Nucleus accumbens (tissue), 56 donors: ENCODE measurements around the gene GABRR3.
A peak's percentile ranks its signal among the peaks of the same experiment; 100 is the strongest.

Source experiments
- DNase-seq, 56 donors: peaks; one replicate each; lab custom pipeline; 2025; lab: John Stamatoyannopoulos, UW

Gene GABRR3

DNA sequence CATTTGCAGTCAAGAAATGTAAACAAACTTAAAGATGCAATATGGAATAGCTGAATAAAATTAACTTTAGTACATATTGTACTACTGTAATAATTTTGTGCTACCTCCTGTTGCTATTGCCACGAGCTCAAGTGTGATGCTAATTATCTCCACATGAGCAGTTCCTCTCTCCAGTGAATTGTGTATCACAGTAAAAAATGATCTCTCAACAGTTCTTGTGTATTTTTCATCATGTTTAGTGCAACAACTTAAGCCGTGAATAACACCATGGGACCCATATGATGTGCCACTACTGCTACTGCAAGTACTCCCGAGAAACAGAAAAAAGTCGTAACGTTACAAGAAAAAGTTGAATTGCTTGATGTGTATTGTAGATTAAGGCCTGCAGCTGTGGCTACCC lies 75.2 kb downstream of the GABRR3 start:
- no peak for DNase-seq

GRCh38 chr3:97958796-97959195 lies 76.3 kb downstream of the GABRR3 start:
- DNase-seq, result no peak

DNA sequence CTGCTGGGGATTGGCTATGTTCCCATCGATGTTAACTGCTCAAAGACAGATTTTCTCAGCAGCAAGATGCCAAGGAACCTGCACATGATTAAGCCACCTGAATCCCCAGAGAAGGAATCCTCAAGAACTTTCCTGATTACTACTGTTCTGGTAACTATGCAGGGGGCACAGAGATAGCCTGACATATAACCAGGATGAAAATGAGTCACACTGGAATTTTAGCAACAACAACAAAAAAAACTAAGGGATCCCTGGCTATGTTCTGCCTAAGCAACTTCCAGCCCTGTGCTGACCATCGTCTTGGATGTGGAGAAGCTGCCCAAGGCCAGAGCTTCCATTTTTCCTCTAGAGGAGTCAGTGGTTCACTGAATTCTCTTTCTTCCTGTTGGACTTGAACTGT lies 76.7 kb downstream of the GABRR3 start:
- DNase-seq, result no peak

- no peak for DNase-seq
Measured at GRCh38 chr3:97957617-97958311, 77.4 kb downstream of the GABRR3 start.

DNA sequence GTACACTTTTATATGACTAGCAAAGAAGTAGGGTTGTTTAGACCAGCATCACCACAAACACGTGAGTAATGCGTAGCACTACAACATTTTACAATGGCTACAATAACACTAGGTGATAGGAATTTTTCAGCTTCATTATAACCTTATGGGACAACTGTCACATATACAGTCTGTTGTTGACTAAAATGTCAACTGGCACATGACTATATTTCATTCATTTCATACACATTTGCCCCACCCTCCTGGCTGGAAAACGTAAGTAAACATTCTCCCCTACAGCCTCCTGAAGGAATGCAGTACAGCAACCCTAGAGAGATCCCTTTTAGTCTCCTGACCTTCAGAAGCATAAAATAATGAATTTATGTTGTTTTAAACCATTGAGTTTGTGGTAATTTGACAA lies 79.1 kb downstream of the GABRR3 start:
- DNase-seq, result no peak

DNA sequence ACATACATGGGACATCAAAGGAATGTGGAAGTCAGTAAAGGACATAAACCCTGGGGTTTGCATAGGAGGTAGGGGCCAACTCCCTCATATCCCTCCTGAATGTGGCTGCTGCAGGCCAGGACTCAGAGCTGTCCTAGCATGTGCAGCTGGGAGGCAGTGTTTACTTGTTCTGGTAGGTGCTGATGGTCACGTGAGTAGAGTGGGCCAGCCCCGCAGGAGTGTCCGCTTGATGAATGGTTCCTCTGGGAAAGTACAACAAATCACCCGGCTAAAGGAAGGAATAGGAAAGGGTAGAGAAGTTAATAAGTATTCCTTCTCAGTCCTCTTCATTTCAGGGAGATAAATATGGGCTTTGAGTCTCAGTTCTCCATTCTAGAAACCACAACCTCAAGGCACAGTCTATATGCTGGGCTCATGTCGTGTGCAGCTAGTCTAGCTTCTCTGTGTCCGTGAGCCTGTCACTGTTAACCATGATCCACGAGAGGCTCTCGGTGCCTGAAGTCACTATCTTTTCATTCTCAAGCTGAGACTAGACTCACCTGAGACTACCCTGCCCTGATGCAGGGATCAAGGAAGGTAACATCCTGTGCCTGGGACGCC lies 80.8 kb downstream of the GABRR3 start:
- DNase-seq, result no peak

- no peak for DNase-seq
Measured at GRCh38 chr3:97952872-97953271, 82.2 kb downstream of the GABRR3 start.

- no peak for DNase-seq
Measured at GRCh38 chr3:97952280-97952679, 82.8 kb downstream of the GABRR3 start.

DNA sequence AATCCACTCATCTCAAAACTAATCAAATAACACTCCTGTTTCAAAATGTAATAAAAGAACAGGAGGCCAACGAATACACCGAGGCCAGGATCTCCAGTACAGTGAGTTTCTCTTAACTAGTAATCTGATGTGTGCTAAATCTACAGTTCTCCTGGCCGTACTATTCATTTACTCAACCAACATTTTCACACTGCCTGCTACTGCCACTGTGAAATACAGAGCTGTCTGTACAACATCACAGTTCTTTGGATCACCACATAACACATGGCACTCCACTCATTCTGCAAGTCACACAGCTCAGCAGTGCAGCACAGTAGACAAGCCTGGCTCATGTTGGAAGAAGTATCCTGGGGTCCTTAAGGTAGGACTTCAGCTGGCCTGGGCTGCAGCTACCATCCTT lies 84.8 kb downstream of the GABRR3 start:
- DNase-seq, result no peak

DNA sequence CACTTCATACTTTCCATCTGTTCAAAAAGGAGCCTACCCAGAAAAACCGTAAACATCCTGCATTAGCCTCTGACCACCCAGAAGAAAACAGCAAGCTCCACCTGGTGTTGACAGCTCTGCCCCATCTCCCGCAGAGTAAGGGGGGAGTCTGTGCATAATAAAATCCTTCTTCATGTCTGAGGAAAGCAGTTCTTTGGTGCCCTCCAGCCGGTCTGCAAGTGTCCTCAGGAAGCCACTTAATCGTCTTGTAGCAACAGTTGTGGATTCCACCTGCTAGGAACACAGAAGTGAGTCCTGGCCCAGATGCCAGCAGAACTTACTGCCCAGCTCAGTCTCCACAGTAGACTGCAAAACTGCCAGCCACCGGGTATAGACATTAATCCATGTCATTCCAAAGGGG lies 85.4 kb downstream of the GABRR3 start:
- DNase-seq, result no peak

- no peak for DNase-seq
Measured at GRCh38 chr3:97949110-97949485, 86.0 kb downstream of the GABRR3 start.

DNA sequence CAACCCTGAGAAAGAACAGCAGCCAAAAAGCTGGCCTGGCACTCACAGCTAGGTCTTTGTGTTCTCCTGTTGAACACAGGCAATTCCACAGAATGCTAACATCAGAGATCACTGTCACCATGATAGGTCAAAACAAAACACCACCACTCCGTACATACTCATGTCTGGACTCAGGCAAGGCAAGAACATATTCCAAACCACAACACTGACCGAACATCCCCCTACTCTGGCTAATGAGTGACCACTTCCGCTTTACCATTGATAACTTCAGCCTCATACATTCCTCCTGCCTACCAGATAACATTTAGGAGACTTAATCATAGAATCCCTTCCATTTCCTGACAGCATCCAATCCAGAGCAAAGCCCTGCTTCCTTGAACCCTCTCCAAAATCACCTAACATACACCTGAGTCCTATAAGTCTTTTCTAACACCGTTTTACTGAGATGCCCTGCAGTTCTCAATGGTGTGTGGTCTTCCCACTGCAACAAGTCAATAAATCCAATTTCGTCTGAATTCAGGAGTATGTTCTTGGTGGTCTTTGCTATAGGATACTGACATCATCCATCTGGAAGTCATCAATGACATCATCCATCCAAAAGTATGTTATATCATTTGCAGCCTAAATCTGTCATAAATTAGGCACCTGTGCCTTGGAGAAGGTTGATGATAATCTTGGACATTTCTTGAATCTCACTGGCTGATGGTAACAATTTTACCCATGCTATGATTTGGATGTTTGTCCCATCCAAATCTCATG lies 86.6 kb downstream of the GABRR3 start:
- DNase-seq, result no peak

DNA sequence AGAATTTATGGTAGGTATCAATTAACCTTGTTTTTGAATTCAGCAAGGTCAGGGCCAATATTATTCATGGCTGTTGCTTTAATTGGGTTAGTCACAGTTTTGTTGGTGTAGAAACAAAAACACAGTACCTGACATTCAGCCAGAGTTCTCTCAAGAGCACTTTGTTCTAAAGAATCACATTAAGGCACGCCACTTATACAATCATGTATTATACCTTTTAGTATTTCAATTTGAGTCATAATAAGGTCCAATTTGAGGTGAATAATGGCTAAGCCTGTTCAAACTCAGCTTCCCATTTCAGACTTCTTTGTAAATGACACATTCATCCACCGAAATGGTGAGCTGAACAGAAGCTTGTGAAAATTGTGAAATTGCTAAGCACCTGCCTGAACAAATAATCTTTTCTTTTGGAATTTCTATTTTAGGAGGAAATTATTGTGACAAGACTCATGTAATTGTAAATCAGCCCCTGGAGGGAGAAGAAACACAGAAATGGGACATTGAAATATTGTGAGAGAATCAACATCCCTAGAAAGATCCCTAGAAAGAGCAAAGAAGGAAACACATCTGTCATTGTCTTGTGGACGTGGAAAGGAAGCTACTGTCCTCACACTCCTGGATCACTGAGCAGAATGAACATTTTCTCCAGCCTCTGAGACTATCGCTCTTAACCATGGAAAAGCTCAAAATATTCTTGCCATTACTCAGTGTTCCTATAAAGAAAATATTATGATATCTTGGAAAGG lies 92.1 kb downstream of the GABRR3 start:
- DNase-seq, result no peak

DNA sequence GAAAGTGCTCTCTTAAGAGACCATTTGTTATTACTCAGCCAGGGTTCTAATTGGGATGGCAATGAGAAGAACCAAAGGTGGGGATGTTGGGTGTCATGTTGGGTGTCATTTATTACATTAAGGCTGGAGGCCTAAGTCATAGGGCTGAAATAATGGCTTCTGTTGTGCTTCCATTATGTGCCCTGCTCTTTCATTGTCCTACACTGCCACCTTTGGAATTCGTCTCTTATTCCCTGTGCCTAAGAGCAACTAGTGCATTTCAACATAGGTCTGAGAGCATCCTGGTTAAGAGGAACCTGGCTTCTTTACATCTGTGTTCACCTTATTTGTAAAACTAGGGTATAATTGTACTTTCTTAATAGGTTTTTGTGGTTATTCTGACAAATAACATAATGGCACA lies 95.1 kb downstream of the GABRR3 start:
- no peak for DNase-seq

- no peak for DNase-seq
Measured at GRCh38 chr3:97939401-97939800, 95.7 kb downstream of the GABRR3 start.

- no peak for DNase-seq
Measured at GRCh38 chr3:97938444-97938843, 96.7 kb downstream of the GABRR3 start.

DNA sequence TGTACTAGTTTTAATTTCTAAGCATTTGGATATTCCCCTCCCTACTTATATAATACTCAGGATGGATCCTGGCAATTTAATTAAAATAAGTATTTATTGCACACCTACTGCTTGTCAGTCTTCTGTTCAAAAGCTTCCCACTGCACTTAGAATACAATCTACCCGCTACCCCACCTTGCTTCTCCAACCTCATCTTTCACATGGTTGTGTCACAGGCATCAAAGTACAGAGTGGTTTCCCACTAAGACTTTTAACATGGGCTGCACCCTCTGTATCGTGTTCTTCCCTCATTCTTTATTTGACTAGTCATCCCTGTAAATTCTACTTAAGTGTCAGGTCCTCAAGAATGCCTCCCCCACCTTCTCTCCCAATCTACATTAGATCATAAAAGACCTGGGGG lies 97.9 kb downstream of the GABRR3 start:
- DNase-seq, result peak in 12 of 56 donors; percentile 12 to 84 (median 50)

DNA sequence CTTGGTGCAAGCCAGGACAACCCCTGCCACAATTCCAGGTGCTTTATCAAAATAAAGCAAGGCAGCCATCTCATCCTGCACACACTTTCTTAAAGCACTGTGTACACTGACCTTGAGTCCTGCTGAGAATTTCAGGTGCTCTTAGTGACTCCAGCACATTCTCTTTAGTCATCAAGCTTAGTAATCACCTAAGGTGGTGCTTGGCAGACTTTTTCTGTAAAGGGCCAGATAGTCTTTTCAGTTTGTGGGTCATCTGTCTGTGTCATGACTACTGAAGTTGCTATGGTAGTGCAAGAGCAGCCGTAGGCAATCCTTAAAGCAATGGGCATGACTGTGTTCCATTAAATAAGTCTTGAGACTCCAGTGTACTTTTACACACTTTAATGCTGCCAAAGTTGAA lies 99.3 kb downstream of the GABRR3 start:
- DNase-seq, result no peak
